Effector memory CD8-positive, alpha-beta T cell (primary cell): ENCODE data around the gene PTPN23.

Experiments
- ATAC-seq: fragments of 150-1000 bp; cut with Tn5 transposase; replicated peaks from 2 replicates; pipeline ENCODE4 v1.10.0; 2021; ENCODE audit warnings: mild to moderate bottlenecking, moderate library complexity
- DNase-seq, 3 experiments: peaks; one replicate each; pipeline ENCODE4 v3.0.0; 2021
- H3K27ac Mint-ChIP-seq, 2 donors: one replicate each; pipeline ENCODE4 v1.8.0; 2022; ENCODE audit warnings: mild to moderate bottlenecking in 2 of 2, mixed read lengths in 2 of 2, moderate library complexity in 2 of 2
- H3K27me3 Mint-ChIP-seq, 2 donors: one replicate each; pipeline ENCODE4 v1.8.0; 2022; ENCODE audit warnings: mixed read lengths in 2 of 2
- H3K36me3 Mint-ChIP-seq: one replicate; pipeline ENCODE4 v1.8.0; 2022; ENCODE audit warnings: mild to moderate bottlenecking, moderate library complexity, mixed read lengths; ENCODE audit not compliant: insufficient read depth
- H3K4me1 Mint-ChIP-seq, 2 donors: one replicate each; pipeline ENCODE4 v1.8.0; 2022; ENCODE audit warnings: low read depth in 2 of 2, mixed read lengths in 2 of 2
- H3K4me3 Mint-ChIP-seq, 2 donors: one replicate each; pipeline ENCODE4 v1.8.0; 2022; ENCODE audit warnings: mild to moderate bottlenecking in 2 of 2, mixed read lengths in 2 of 2, moderate library complexity in 2 of 2
- H3K9me3 Mint-ChIP-seq, 2 donors: one replicate each; pipeline ENCODE4 v1.8.0; 2022; ENCODE audit warnings: mixed read lengths in 2 of 2

PTPN23 gene

GRCh38 chr3:47404955-47405790 lies 24.4 kb downstream of the PTPN23 start:
- Mint-ChIP-seq H3K4me3 (no peak overlapping the region), H3K9me3 (no peaks in the 10 kb centered on the region), H3K36me3 (peaks cover 15% of the 10 kb centered on the region), H3K27me3 (no peaks in the 10 kb centered on the region), H3K27ac (no peak overlapping the region), H3K4me1 (peaks cover 4 to 5% of the 10 kb centered on the region in 2 donors)
- no peak for ATAC-seq
- no peak for DNase-seq

- Mint-ChIP-seq H3K4me3 (no peak overlapping the region), H3K4me1 (peaks cover 3 to 5% of the 10 kb centered on the region in 2 donors), H3K27me3 (no peaks in the 10 kb centered on the region), H3K9me3 (no peaks in the 10 kb centered on the region), H3K27ac (peak overlapping the region in 1 of 2 donors; percentile 73), H3K36me3 (peaks cover 13% of the 10 kb centered on the region)
- no peak for DNase-seq
- no peak for ATAC-seq
Observed at GRCh38 chr3:47405820-47406761, 25.3 kb downstream of the PTPN23 start.

GRCh38 chr3:47406762-47407149 lies 25.9 kb downstream of the PTPN23 start:
- no peak for ATAC-seq
- no peaks in the 10 kb centered on the region for H3K9me3 Mint-ChIP-seq
- H3K4me1 Mint-ChIP-seq = peaks cover 3 to 5% of the 10 kb centered on the region in 2 donors
- DNase-seq = no peak
- H3K27ac Mint-ChIP-seq = peak overlapping the region in 1 of 2 donors; percentile 73
- H3K4me3 Mint-ChIP-seq = no peak overlapping the region
- H3K27me3 Mint-ChIP-seq = no peaks in the 10 kb centered on the region
- H3K36me3 Mint-ChIP-seq = peaks cover 13% of the 10 kb centered on the region

- H3K4me3 Mint-ChIP-seq = no peak overlapping the region
- ATAC-seq (no peak), DNase-seq (no peak)
- peaks cover 3 to 5% of the 10 kb centered on the region in 2 donors for H3K4me1 Mint-ChIP-seq
- H3K27me3 Mint-ChIP-seq = no peaks in the 10 kb centered on the region
- H3K36me3 Mint-ChIP-seq = peaks cover 12% of the 10 kb centered on the region
- no peaks in the 10 kb centered on the region for H3K9me3 Mint-ChIP-seq
- H3K27ac Mint-ChIP-seq = peak overlapping the region in 1 of 2 donors; percentile 83
Observed at GRCh38 chr3:47407237-47407636, 26.4 kb downstream of the PTPN23 start.

GRCh38 chr3:47407896-47408838 lies 27.3 kb downstream of the PTPN23 start:
- H3K36me3 Mint-ChIP-seq = peaks cover 14% of the 10 kb centered on the region
- peaks cover 5 to 6% of the 10 kb centered on the region in 2 donors for H3K4me1 Mint-ChIP-seq
- peak overlapping the region; percentile 55 to 83 for H3K27ac Mint-ChIP-seq
- no peaks in the 10 kb centered on the region for H3K27me3 Mint-ChIP-seq
- DNase-seq (no peak), ATAC-seq (no peak)
- H3K9me3 Mint-ChIP-seq = no peaks in the 10 kb centered on the region
- no peak overlapping the region for H3K4me3 Mint-ChIP-seq

- Mint-ChIP-seq H3K27ac (no peak overlapping the region), H3K9me3 (no peaks in the 10 kb centered on the region), H3K4me1 (peaks cover 7% of the 10 kb centered on the region in 2 donors), H3K4me3 (no peak overlapping the region), H3K27me3 (no peaks in the 10 kb centered on the region), H3K36me3 (peaks cover 17% of the 10 kb centered on the region)
- ATAC-seq = no peak
- no peak for DNase-seq
Observed at GRCh38 chr3:47408839-47409229, 28.0 kb downstream of the PTPN23 start.

- H3K27ac Mint-ChIP-seq = no peak overlapping the region
- no peaks in the 10 kb centered on the region for H3K27me3 Mint-ChIP-seq
- peaks cover 7% of the 10 kb centered on the region in 2 donors for H3K4me1 Mint-ChIP-seq
- no peaks in the 10 kb centered on the region for H3K9me3 Mint-ChIP-seq
- DNase-seq (no peak), ATAC-seq (no peak)
- H3K36me3 Mint-ChIP-seq = peaks cover 19% of the 10 kb centered on the region
- H3K4me3 Mint-ChIP-seq = no peak overlapping the region
Observed at GRCh38 chr3:47409284-47409683, 28.5 kb downstream of the PTPN23 start.

GRCh38 chr3:47409688-47410416 lies 29.0 kb downstream of the PTPN23 start:
- ATAC-seq = no peak
- DNase-seq = no peak
- Mint-ChIP-seq H3K9me3 (no peaks in the 10 kb centered on the region), H3K4me3 (no peak overlapping the region), H3K27me3 (no peaks in the 10 kb centered on the region), H3K27ac (peak overlapping the region in 1 of 2 donors; percentile 41), H3K4me1 (peaks cover 7% of the 10 kb centered on the region in 2 donors), H3K36me3 (peaks cover 21% of the 10 kb centered on the region)

- no peak for ATAC-seq
- peaks cover 22% of the 10 kb centered on the region for H3K36me3 Mint-ChIP-seq
- H3K4me1 Mint-ChIP-seq = peaks cover 7 to 9% of the 10 kb centered on the region in 2 donors
- no peaks in the 10 kb centered on the region for H3K9me3 Mint-ChIP-seq
- H3K4me3 Mint-ChIP-seq = no peak overlapping the region
- no peak for DNase-seq
- H3K27me3 Mint-ChIP-seq = no peaks in the 10 kb centered on the region
- H3K27ac Mint-ChIP-seq = peak overlapping the region in 1 of 2 donors; percentile 41
Observed at GRCh38 chr3:47410417-47410720, 29.5 kb downstream of the PTPN23 start.

- no peak overlapping the region for H3K4me3 Mint-ChIP-seq
- peak overlapping the region in 1 of 2 donors; percentile 41 for H3K27ac Mint-ChIP-seq
- no peak for ATAC-seq
- H3K27me3 Mint-ChIP-seq = no peaks in the 10 kb centered on the region
- no peak for DNase-seq
- no peaks in the 10 kb centered on the region for H3K9me3 Mint-ChIP-seq
- H3K4me1 Mint-ChIP-seq = peaks cover 7 to 10% of the 10 kb centered on the region in 2 donors
- H3K36me3 Mint-ChIP-seq = peaks cover 27% of the 10 kb centered on the region
Observed at GRCh38 chr3:47410801-47411646, 30.2 kb downstream of the PTPN23 start.

- no peaks in the 10 kb centered on the region for H3K27me3 Mint-ChIP-seq
- no peaks in the 10 kb centered on the region for H3K9me3 Mint-ChIP-seq
- ATAC-seq (no peak), DNase-seq (no peak)
- H3K36me3 Mint-ChIP-seq = peaks cover 36% of the 10 kb centered on the region
- no peak overlapping the region for H3K4me3 Mint-ChIP-seq
- no peak overlapping the region for H3K27ac Mint-ChIP-seq
- peaks cover 7 to 11% of the 10 kb centered on the region in 2 donors for H3K4me1 Mint-ChIP-seq
Observed at GRCh38 chr3:47411696-47412452, 31.1 kb downstream of the PTPN23 start.
